UCSD-AML1 (cell line): ENCODE measurements around the gene MAPKAP1.
"Not testable (repeated sequence)": the region's sequence is repeated elsewhere in the genome, so short reads cannot be mapped to it uniquely, and the experiment has no call there.

Experiments
- DNase-seq: peaks from one replicate; lab custom pipeline; 2025; ENCODE audit not compliant: unreplicated experiment; lab: John Stamatoyannopoulos, UW

MAPKAP1 gene

GRCh38 chr9:125732562-125732961 lies 25.6 kb upstream of the MAPKAP1 start:
- DNase-seq: peak; percentile 13

- no peak for DNase-seq
These were observed 23.2 kb upstream of the MAPKAP1 start for GRCh38 chr9:125730168-125730567.

- no peak for DNase-seq
These were observed 19.6 kb upstream of the MAPKAP1 start for GRCh38 chr9:125726456-125727132.

- no peak for DNase-seq
These were observed 430 bp upstream of the MAPKAP1 start for GRCh38 chr9:125707472-125707804.

GRCh38 chr9:125705893-125706292 lies 1.1 kb downstream of the MAPKAP1 start:
- no peak for DNase-seq

- DNase-seq: no peak
These were observed 3.3 kb downstream of the MAPKAP1 start for GRCh38 chr9:125703662-125704061.

GRCh38 chr9:125701351-125701750 lies 5.7 kb downstream of the MAPKAP1 start:
- DNase-seq: no peak

- no peak for DNase-seq
These were observed 6.2 kb downstream of the MAPKAP1 start for GRCh38 chr9:125700791-125701190.

- no peak for DNase-seq
These were observed 7.1 kb downstream of the MAPKAP1 start for GRCh38 chr9:125699870-125700269.

GRCh38 chr9:125696106-125696647 lies 10.8 kb downstream of the MAPKAP1 start:
- DNase-seq: peak; percentile 22

GRCh38 chr9:125695548-125695947 lies 11.5 kb downstream of the MAPKAP1 start:
- not testable (repeated sequence) for DNase-seq

GRCh38 chr9:125694478-125694877 lies 12.5 kb downstream of the MAPKAP1 start:
- no peak for DNase-seq

- not testable (repeated sequence) for DNase-seq
These were observed 13.5 kb downstream of the MAPKAP1 start for GRCh38 chr9:125693492-125693891.

- no peak for DNase-seq
These were observed 15.1 kb downstream of the MAPKAP1 start for GRCh38 chr9:125691869-125692268.

GRCh38 chr9:125690679-125691078 lies 16.3 kb downstream of the MAPKAP1 start:
- no peak for DNase-seq

- no peak for DNase-seq
These were observed 19.7 kb downstream of the MAPKAP1 start for GRCh38 chr9:125687163-125687863.

GRCh38 chr9:125685167-125685566 lies 21.8 kb downstream of the MAPKAP1 start:
- no peak for DNase-seq

GRCh38 chr9:125683486-125683885 lies 23.5 kb downstream of the MAPKAP1 start:
- DNase-seq: no peak

- no peak for DNase-seq
These were observed 24.7 kb downstream of the MAPKAP1 start for GRCh38 chr9:125682340-125682739.

- no peak for DNase-seq
These were observed 25.4 kb downstream of the MAPKAP1 start for GRCh38 chr9:125681657-125682056.

GRCh38 chr9:125681086-125681622 lies 25.9 kb downstream of the MAPKAP1 start:
- no peak for DNase-seq

GRCh38 chr9:125680445-125680844 lies 26.6 kb downstream of the MAPKAP1 start:
- DNase-seq: no peak
